ENCODE data around the gene TMEM145. TPM values are rescaled to one million over a fixed set of nuclear protein-coding genes. Genes with fewer than 3 reads are reported as not detected.

TMEM145 gene
- polyA plus RNA-seq, 1 donor (not counting 4 experiments of a cell fraction or from before 2014, with no cell fraction given), result not detected

- Histone ChIP-seq H2AFZ (ENCODE audit: control insufficient read depth, low read length) (no peak overlapping the region), H3K9ac (ENCODE audit: control insufficient read depth, extremely low read depth, insufficient read depth, low read length) (no peak overlapping the region), H3K4me2 (ENCODE audit: control insufficient read depth, extremely low read depth, insufficient read depth, low read depth, low read length) (no peak overlapping the region), H3K79me2 (ENCODE audit: control insufficient read depth, insufficient read depth, low read length) (no peaks in the 10 kb centered on the region), H3K9me1 (ENCODE audit: control insufficient read depth, extremely low read depth, insufficient read depth, low read length) (no peaks in the 10 kb centered on the region), H4K20me1 (ENCODE audit: control insufficient read depth, extremely low read depth, insufficient read depth, low read length) (no peaks in the 10 kb centered on the region), H3K27me3 (ENCODE audit: control insufficient read depth, extremely low read depth, insufficient read depth, low read length) (no peaks in the 10 kb centered on the region), H3K4me3 (ENCODE audit: control insufficient read depth in 2 of 3, extremely low read depth in 1 of 3, insufficient read depth in 2 of 3, low read depth in 1 of 3, low read length in 3 of 3) (no peak overlapping the region), H3K9me3 (ENCODE audit: control insufficient read depth, low read depth, low read length) (no peaks in the 10 kb centered on the region), H3K36me3 (ENCODE audit: control insufficient read depth in 2 of 2, extremely low read depth in 1 of 2, insufficient read depth in 2 of 2, low read length in 2 of 2) (peaks cover 0 to 3% of the 10 kb centered on the region in 2 experiments), H3K27ac (ENCODE audit: control insufficient read depth, insufficient read depth, low read length) (no peak overlapping the region), H3K4me1 (ENCODE audit: control insufficient read depth, extremely low read depth, insufficient read depth, low read length) (no peaks in the 10 kb centered on the region)
- dilution Hi-C loops (cut with MboI; ENCODE audit: extremely low pct_ligation_motif_present, low sequenced_read_pairs), result no loop called here
- no peak for TF ChIP-seq CTCF (optimal IDR thresholded peaks at IDR 0.05 in 1 of 3, IDR thresholded peaks at IDR 0.05 in 1 of 3, conservative IDR thresholded peaks at IDR 0.05 in 1 of 3; ENCODE audit: extremely low read depth in 1 of 3, insufficient read depth in 2 of 3, low read length in 3 of 3)
- no peak for TF ChIP-seq EZH2 (IDR thresholded peaks at IDR 0.05; ENCODE audit: low read length)
- FAIRE-seq, result no peak
- no peak for DNase-seq (ENCODE audit: low read depth, low spot score)
Measured at GRCh38 chr19:42349378-42350107, 36.4 kb downstream of the TMEM145 start.

- Histone ChIP-seq H3K4me3 (ENCODE audit: control insufficient read depth in 2 of 3, extremely low read depth in 1 of 3, insufficient read depth in 2 of 3, low read depth in 1 of 3, low read length in 3 of 3) (no peak overlapping the region), H4K20me1 (ENCODE audit: control insufficient read depth, extremely low read depth, insufficient read depth, low read length) (no peaks in the 10 kb centered on the region), H3K36me3 (ENCODE audit: control insufficient read depth in 2 of 2, extremely low read depth in 1 of 2, insufficient read depth in 2 of 2, low read length in 2 of 2) (peaks cover 0 to 3% of the 10 kb centered on the region in 2 experiments), H3K27ac (ENCODE audit: control insufficient read depth, insufficient read depth, low read length) (no peak overlapping the region), H3K4me1 (ENCODE audit: control insufficient read depth, extremely low read depth, insufficient read depth, low read length) (no peaks in the 10 kb centered on the region), H3K4me2 (ENCODE audit: control insufficient read depth, extremely low read depth, insufficient read depth, low read depth, low read length) (no peak overlapping the region), H3K27me3 (ENCODE audit: control insufficient read depth, extremely low read depth, insufficient read depth, low read length) (no peaks in the 10 kb centered on the region), H3K9me3 (ENCODE audit: control insufficient read depth, low read depth, low read length) (no peaks in the 10 kb centered on the region), H3K79me2 (ENCODE audit: control insufficient read depth, insufficient read depth, low read length) (no peaks in the 10 kb centered on the region), H3K9me1 (ENCODE audit: control insufficient read depth, extremely low read depth, insufficient read depth, low read length) (no peaks in the 10 kb centered on the region), H3K9ac (ENCODE audit: control insufficient read depth, extremely low read depth, insufficient read depth, low read length) (no peak overlapping the region), H2AFZ (ENCODE audit: control insufficient read depth, low read length) (no peak overlapping the region)
- TF ChIP-seq EZH2 (IDR thresholded peaks at IDR 0.05; ENCODE audit: low read length) (no peak), CTCF (optimal IDR thresholded peaks at IDR 0.05 in 1 of 3, IDR thresholded peaks at IDR 0.05 in 1 of 3, conservative IDR thresholded peaks at IDR 0.05 in 1 of 3; ENCODE audit: extremely low read depth in 1 of 3, insufficient read depth in 2 of 3, low read length in 3 of 3) (no peak)
- FAIRE-seq (no peak), DNase-seq (ENCODE audit: low read depth, low spot score) (no peak)
- dilution Hi-C loops (cut with MboI; ENCODE audit: extremely low pct_ligation_motif_present, low sequenced_read_pairs), result no loop called here
Measured at GRCh38 chr19:42350417-42350816, 37.3 kb downstream of the TMEM145 start.

All from keratinocyte (primary cell).